ENCODE results near the gene TPPP2. TPM values are rescaled to one million over a fixed set of nuclear protein-coding genes. Genes with fewer than 3 reads are reported as not detected.

TPPP2 gene
- total RNA-seq, 1 experiment from 2014 or later: not detected

DNA sequence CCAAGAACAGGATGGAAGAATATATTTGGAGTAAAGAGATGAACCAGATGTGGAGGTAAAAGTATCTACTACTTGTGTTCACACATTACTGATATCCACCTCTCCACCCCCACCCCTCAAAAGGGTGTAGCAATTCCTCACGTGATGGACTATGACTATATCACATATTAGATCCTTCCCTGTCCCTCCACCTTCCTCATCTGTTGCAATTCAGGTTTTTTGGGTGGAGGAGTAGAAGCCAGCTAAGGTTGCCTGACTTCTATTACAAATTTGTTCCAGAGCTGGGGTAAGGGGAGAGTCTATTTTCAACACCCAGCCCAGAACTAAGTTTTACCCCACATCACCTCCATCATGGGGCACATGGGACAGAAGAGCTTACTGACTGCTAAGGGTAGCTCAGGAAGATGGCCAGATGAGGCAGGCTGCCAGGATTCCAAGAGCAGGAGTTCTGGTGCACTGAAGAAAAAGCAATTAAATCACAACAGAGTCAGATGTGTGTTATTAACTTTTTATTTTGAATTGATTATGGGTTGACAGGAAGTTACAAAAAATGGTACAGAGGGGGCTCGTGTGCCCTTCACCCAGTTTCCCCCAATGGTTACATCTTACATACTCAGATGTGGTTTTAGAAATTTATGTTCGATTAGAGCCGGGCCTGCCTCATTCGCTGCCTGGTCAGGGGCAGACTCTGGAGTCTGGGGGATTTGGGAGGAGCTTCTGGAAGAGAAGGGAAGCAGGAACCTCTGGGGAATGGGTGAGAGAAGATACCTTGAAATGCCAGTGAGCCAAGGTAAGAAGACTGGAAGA, 2.5 kb downstream of the TPPP2 start:
- POLR2A ChIA-PET (ENCODE audit: unreplicated experiment): no interaction called here
- BruUV-seq (replicated peaks): no TSS peak
- no peak overlapping the region for H2AFZ ChIP-seq (ENCODE audit: low read length)
- H3K9ac ChIP-seq (ENCODE audit: low read length): no peak overlapping the region
- H3K9me3 ChIP-seq (ENCODE audit: low read length): no peaks in the 10 kb centered on the region
- CTCF ChIA-PET: no interaction called here
- H3K27me3 ChIP-seq (ENCODE audit: low read length): peaks cover 86% of the 10 kb centered on the region
- H3K9me2 ChIP-seq (replicated peaks; ENCODE audit: low read length): no peaks in the 10 kb centered on the region
- no peaks in the 10 kb centered on the region for H3K36me3 ChIP-seq (ENCODE audit: low read depth, low read length)
- ATAC-seq (no peak), DNase-seq (no peak)
- TF ChIP-seq EZH2 (IDR thresholded peaks at IDR 0.05; ENCODE audit: low read length, unreplicated experiment): no peak
- TF ChIP-seq EZH2phosphoT487 (IDR thresholded peaks at IDR 0.05; ENCODE audit: borderline replicate concordance, low read length): no peak
- no peak for TF ChIP-seq CTCF (conservative IDR thresholded peaks at IDR 0.05; ENCODE audit: low read depth, low read length)
- no peaks in the 10 kb centered on the region for H3K4me1 ChIP-seq (ENCODE audit: insufficient read depth, low read length)
- no peaks in the 10 kb centered on the region for H3F3A ChIP-seq (ENCODE audit: low read length, unreplicated experiment)
- intact Hi-C loops (cut with micrococcal nuclease): no loop called here
- H3K79me2 ChIP-seq (ENCODE audit: low read length): no peaks in the 10 kb centered on the region
- H4K20me1 ChIP-seq (ENCODE audit: low read length): no peaks in the 10 kb centered on the region
- no peak overlapping the region for H3K4me3 ChIP-seq (ENCODE audit: low read length)
- H3K4me2 ChIP-seq (ENCODE audit: low read length): no peak overlapping the region
- no peak overlapping the region for H3K27ac ChIP-seq (ENCODE audit: low read length)

- Histone ChIP-seq H3K27ac (ENCODE audit: low read length) (no peak overlapping the region), H2AFZ (ENCODE audit: low read length) (no peak overlapping the region), H3K4me2 (ENCODE audit: low read length) (no peak overlapping the region), H3K36me3 (ENCODE audit: low read depth, low read length) (no peaks in the 10 kb centered on the region), H3K27me3 (ENCODE audit: low read length) (peaks cover 93% of the 10 kb centered on the region), H4K20me1 (ENCODE audit: low read length) (no peaks in the 10 kb centered on the region), H3K9me3 (ENCODE audit: low read length) (no peaks in the 10 kb centered on the region), H3K4me1 (ENCODE audit: insufficient read depth, low read length) (no peaks in the 10 kb centered on the region), H3K9me2 (replicated peaks; ENCODE audit: low read length) (no peaks in the 10 kb centered on the region), H3K4me3 (ENCODE audit: low read length) (no peak overlapping the region), H3F3A (ENCODE audit: low read length, unreplicated experiment) (no peaks in the 10 kb centered on the region), H3K9ac (ENCODE audit: low read length) (no peak overlapping the region), H3K79me2 (ENCODE audit: low read length) (no peaks in the 10 kb centered on the region)
- ChIA-PET POLR2A (ENCODE audit: unreplicated experiment) (no interaction called here), CTCF (no interaction called here)
- ATAC-seq: no peak
- intact Hi-C loops (cut with micrococcal nuclease): no loop called here
- DNase-seq: no peak
- TF ChIP-seq CTCF (conservative IDR thresholded peaks at IDR 0.05; ENCODE audit: low read depth, low read length): no peak
- no peak for TF ChIP-seq EZH2phosphoT487 (IDR thresholded peaks at IDR 0.05; ENCODE audit: borderline replicate concordance, low read length)
- TF ChIP-seq EZH2 (IDR thresholded peaks at IDR 0.05; ENCODE audit: low read length, unreplicated experiment): no peak
- no TSS peak for BruUV-seq (replicated peaks)
Measured at GRCh38 chr14:21033133-21033698, 3.2 kb downstream of the TPPP2 start.

DNA sequence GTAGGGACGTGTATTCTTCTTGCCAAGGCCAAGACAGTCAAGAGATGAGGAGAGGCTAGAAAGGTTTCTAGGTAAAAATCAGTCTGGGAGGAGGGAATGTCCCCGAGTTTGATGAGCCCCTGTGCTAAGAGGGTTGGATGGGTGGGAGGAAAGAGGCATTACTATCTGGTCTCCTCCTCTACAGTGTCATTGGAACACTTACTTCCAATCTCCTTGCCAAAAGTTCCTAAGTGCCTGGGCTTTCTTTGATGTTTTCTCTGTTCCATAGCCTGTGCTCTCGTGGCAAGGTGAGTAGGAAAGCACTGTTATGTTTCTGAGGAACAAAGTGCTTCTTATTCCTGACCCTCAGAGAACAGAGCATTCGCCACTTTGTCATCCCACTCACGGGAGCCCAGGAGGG, 4.7 kb downstream of the TPPP2 start, which contains the start of gene RNASE13:
TSS of gene RNASE13 (minus strand) at position 101 of the 400 bp plus-strand sequence. CDS start 519 bp downstream, outside the sequence.
- BruUV-seq (replicated peaks): no TSS peak
- H3K79me2 ChIP-seq (ENCODE audit: low read length): no peaks in the 10 kb centered on the region
- no peaks in the 10 kb centered on the region for H3K4me1 ChIP-seq (ENCODE audit: insufficient read depth, low read length)
- CTCF ChIA-PET: no interaction called here
- H3K36me3 ChIP-seq (ENCODE audit: low read depth, low read length): no peaks in the 10 kb centered on the region
- no peak within 1 kb of the TSS for H3K9ac ChIP-seq (ENCODE audit: low read length)
- no peak within 1 kb of the TSS for H2AFZ ChIP-seq (ENCODE audit: low read length)
- H3K4me2 ChIP-seq (ENCODE audit: low read length): no peak within 1 kb of the TSS
- POLR2A ChIA-PET (ENCODE audit: unreplicated experiment): no interaction called here
- no peaks in the 10 kb centered on the region for H3F3A ChIP-seq (ENCODE audit: low read length, unreplicated experiment)
- peaks cover 85% of the 10 kb centered on the region for H3K27me3 ChIP-seq (ENCODE audit: low read length)
- no peaks in the 10 kb centered on the region for H4K20me1 ChIP-seq (ENCODE audit: low read length)
- DNase-seq: no peak
- intact Hi-C loops (cut with micrococcal nuclease): no loop called here
- no peak within 1 kb of the TSS for H3K27ac ChIP-seq (ENCODE audit: low read length)
- H3K9me2 ChIP-seq (replicated peaks; ENCODE audit: low read length): no peaks in the 10 kb centered on the region
- H3K4me3 ChIP-seq (ENCODE audit: low read length): no peak within 1 kb of the TSS
- no peak for TF ChIP-seq EZH2phosphoT487 (IDR thresholded peaks at IDR 0.05; ENCODE audit: borderline replicate concordance, low read length)
- TF ChIP-seq CTCF (conservative IDR thresholded peaks at IDR 0.05; ENCODE audit: low read depth, low read length): no peak
- TF ChIP-seq EZH2 (IDR thresholded peaks at IDR 0.05; ENCODE audit: low read length, unreplicated experiment): no peak
- H3K9me3 ChIP-seq (ENCODE audit: low read length): no peaks in the 10 kb centered on the region
- no peak for ATAC-seq
